ENCODE results near the gene PRPF31.

DNA sequence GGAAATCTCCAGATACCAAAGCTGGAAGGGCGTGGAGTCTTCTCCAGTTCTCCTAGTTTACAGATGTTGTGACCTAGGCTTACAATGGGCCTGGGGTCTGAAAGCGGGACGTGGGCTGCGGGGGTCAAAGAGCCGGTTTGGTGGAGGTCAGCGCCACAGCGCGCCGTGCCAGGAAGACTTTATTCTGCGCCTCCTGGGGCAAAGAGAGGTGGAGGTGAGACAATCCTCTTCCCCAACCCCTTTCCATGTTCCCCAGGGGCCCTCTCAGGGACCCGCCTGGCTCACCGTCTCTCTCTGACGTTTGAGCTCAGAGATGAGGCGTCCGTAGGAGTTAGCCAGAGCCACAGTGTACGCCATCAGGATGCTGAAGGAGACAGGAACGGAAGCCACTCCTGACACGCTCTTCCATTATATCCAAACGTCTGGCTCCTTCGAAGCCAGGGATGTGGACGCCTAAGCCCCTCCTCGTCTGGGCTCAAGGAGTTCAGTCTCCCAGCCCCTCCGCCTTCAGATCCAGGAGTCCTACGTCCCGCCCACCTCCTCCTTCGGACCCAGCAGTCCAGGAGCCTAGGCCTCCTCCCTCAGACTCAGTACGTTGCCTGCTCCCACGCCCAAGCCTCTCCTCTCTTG is 44.7 kb downstream of the PRPF31 start:
- TF ChIP-seq, protein P1, sequence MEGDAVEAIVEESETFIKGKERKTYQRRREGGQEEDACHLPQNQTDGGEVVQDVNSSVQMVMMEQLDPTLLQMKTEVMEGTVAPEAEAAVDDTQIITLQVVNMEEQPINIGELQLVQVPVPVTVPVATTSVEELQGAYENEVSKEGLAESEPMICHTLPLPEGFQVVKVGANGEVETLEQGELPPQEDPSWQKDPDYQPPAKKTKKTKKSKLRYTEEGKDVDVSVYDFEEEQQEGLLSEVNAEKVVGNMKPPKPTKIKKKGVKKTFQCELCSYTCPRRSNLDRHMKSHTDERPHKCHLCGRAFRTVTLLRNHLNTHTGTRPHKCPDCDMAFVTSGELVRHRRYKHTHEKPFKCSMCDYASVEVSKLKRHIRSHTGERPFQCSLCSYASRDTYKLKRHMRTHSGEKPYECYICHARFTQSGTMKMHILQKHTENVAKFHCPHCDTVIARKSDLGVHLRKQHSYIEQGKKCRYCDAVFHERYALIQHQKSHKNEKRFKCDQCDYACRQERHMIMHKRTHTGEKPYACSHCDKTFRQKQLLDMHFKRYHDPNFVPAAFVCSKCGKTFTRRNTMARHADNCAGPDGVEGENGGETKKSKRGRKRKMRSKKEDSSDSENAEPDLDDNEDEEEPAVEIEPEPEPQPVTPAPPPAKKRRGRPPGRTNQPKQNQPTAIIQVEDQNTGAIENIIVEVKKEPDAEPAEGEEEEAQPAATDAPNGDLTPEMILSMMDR (IDR thresholded peaks at IDR 0.05), result peak in 1 of 4 experiments; percentile 16
- no peak for TF ChIP-seq POLR2A (IDR thresholded peaks at IDR 0.05)

Data from uterus (tissue), 2 donors.